HL-60/S4 treated with phorbol 12-myristate 13-acetate at 8.2 ng/mL for 4 days and 3 days (cell line): ENCODE results near the gene CD3D.

Experiments used
- in situ Hi-C: fragments of 300-500 bp; cut with MboI; formaldehyde crosslinking; loops from 2 replicates; pipeline ENCODE4 v1.15.0; 2022; ENCODE audit warnings: low sequenced_read_pairs

Gene CD3D

GRCh38 chr11:118342503-118343161, at the start of gene CD3D:
Gene CD3D (minus strand): TSS chr11:118342705. CDS start chr11:118342607, 98 bp downstream.
- in situ Hi-C loops: no loop called here

- in situ Hi-C loops: no loop called here
These were observed 41.2 kb upstream of the CD3D start for GRCh38 chr11:118383657-118384056.

GRCh38 chr11:118382954-118383353, 40.4 kb upstream of the CD3D start:
- in situ Hi-C loops: no loop called here

- in situ Hi-C loops: no loop called here
These were observed 38.1 kb upstream of the CD3D start for GRCh38 chr11:118380571-118380970.

GRCh38 chr11:118379497-118379896, 37.0 kb upstream of the CD3D start:
- in situ Hi-C loops: loop anchor here (10.0 kb wide), 1 partner anchor 125 kb away; no protein-coding TSS in a partner anchor

GRCh38 chr11:118375978-118376377, 33.5 kb upstream of the CD3D start:
- in situ Hi-C loops: loop anchor here (10.0 kb wide), 1 partner anchor 129 kb away; no protein-coding TSS in a partner anchor

- in situ Hi-C loops: loop anchor here (10.0 kb wide), 1 partner anchor 130 kb away; no protein-coding TSS in a partner anchor
These were observed 32.2 kb upstream of the CD3D start for GRCh38 chr11:118374729-118375128.

- in situ Hi-C loops: loop anchor here (10.0 kb wide), 1 partner anchor 131 kb away; no protein-coding TSS in a partner anchor
These were observed 31.4 kb upstream of the CD3D start for GRCh38 chr11:118373871-118374270.

GRCh38 chr11:118373263-118373662, 30.8 kb upstream of the CD3D start:
- in situ Hi-C loops: loop anchor here (10.0 kb wide), 1 partner anchor 132 kb away; no protein-coding TSS in a partner anchor

GRCh38 chr11:118370774-118371173, 28.3 kb upstream of the CD3D start:
- in situ Hi-C loops: loop anchor here (10.0 kb wide), 1 partner anchor 134 kb away; no protein-coding TSS in a partner anchor

- in situ Hi-C loops: no loop called here
These were observed 23.8 kb upstream of the CD3D start for GRCh38 chr11:118366287-118366686.

- in situ Hi-C loops: no loop called here
These were observed 22.6 kb upstream of the CD3D start for GRCh38 chr11:118364956-118365615.

GRCh38 chr11:118359295-118359958, 16.9 kb upstream of the CD3D start, which contains the start of gene UBE4A:
Gene UBE4A (plus strand): TSS chr11:118359600. CDS start chr11:118365081, 5,481 bp downstream.
- in situ Hi-C loops: loop anchor here (10.0 kb wide), 2 partner anchors 55 to 165 kb away; partner anchors contain the start of gene CD3E

- in situ Hi-C loops: loop anchor here (10.0 kb wide), 2 partner anchors 53 to 163 kb away; partner anchors contain the start of gene CD3E
These were observed 15.6 kb upstream of the CD3D start for GRCh38 chr11:118358071-118358470.

GRCh38 chr11:118353084-118353710, 10.7 kb upstream of the CD3D start:
- in situ Hi-C loops: loop anchor here (10.0 kb wide), 2 partner anchors 48 to 158 kb away; partner anchors contain the start of gene CD3E

GRCh38 chr11:118349475-118349874, 7.0 kb upstream of the CD3D start:
- in situ Hi-C loops: no loop called here

- in situ Hi-C loops: no loop called here
These were observed 1.5 kb upstream of the CD3D start, which contains the start of gene CD3G for GRCh38 chr11:118343981-118344515. Gene CD3G (plus strand): TSS chr11:118344344. CDS start chr11:118344424, 80 bp downstream.

- in situ Hi-C loops: no loop called here
These were observed 743 bp upstream of the CD3D start for GRCh38 chr11:118343248-118343647.

GRCh38 chr11:118341815-118342489, 553 bp downstream of the CD3D start:
- in situ Hi-C loops: no loop called here

- in situ Hi-C loops: no loop called here
These were observed 1.2 kb downstream of the CD3D start for GRCh38 chr11:118341261-118341660.
